ENCODE data around the gene ITCH.
"Not testable (repeated sequence)": the region's sequence is repeated elsewhere in the genome, so short reads cannot be mapped to it uniquely, and the experiment has no call there.

The ITCH gene

GRCh38 chr20:34345402-34345736, 17.7 kb upstream of the ITCH start:
- DNase-seq, result no peak

- DNase-seq, result not testable (repeated sequence)
These were observed 17.1 kb upstream of the ITCH start for GRCh38 chr20:34345839-34346532.

GRCh38 chr20:34346533-34346865, 16.6 kb upstream of the ITCH start:
- DNase-seq, result not testable (repeated sequence)

DNA sequence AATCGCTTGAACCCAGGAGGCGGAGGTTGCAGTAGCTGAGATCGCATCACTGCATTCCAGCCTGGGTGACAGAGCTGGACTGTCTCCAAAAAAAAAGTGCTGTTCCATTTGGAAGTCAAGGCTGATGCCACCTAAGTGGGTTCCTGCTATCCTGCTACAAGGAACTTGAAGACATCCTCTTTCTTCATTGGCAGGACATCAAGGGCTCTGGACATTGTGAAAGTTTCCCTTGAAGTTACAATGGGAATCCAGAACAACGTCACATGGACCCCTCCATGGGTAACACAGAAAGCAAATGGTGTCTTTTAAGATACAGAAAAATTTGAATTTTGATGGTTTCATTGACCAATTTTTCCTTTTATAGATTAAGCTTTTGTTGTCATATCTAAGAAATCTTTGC, 15.5 kb upstream of the ITCH start:
- DNase-seq, result no peak

DNA sequence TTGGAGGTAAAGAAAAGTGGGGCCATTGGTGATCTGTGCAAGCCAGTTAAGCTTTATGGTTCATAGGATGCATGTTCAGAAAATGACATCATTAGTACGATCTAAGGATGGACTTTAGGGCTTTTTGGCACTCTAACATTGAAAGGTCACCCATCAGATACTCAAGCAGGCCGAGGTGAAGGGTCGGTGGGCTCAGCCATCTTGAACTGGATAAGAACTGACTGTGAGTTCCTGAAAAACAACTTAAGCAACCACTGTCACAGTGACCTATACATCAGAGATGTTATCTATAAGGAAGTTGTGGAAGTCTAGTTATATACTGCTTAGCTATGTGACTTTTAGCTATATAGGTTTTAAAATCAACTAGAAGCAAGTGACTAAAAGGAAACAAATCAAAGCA, 13.0 kb upstream of the ITCH start:
- no peak for DNase-seq

DNA sequence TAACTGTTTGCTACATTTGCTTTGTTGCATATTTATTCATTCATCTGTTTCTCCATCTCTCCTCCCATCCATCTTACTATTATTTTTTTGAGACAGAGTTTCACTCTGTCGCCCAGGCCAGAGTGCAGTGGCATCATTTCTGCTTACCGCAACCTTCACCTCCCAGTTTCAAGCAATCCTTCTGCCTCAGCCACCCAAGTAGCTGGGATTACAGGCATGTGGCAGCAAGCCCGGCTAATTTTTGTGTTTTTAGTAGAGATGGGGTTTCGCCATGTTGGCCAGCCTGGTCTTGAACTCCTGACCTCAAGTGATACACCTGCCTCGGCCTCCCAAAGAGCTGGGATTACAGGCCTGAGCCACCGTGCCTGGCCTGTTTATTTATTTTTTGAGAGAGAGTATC, 9.6 kb upstream of the ITCH start:
- not testable (repeated sequence) for DNase-seq

GRCh38 chr20:34355427-34355826, 7.6 kb upstream of the ITCH start:
- no peak for DNase-seq

GRCh38 chr20:34359729-34360128, 3.3 kb upstream of the ITCH start:
- DNase-seq, result not testable (repeated sequence)

GRCh38 chr20:34362502-34363061, 491 bp upstream of the ITCH start:
- DNase-seq, result no peak

GRCh38 chr20:34363465-34364222, 571 bp downstream of the ITCH start:
- no peak for DNase-seq

DNA sequence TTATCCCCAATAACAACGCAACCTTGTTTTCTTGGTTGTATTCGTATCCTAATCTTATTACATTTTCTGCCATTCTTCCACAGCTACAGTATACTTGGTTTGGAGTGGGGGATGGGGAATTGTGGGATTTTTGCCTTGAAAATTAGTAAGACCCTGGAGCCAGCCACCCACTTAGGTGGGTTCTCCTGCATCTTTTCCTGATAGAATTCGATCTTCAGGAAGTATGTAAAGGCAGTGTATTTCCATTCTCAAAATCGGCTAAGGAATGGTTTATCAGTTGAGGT, 1.1 kb downstream of the ITCH start:
- DNase-seq, result no peak

- no peak for DNase-seq
These were observed 2.7 kb downstream of the ITCH start for GRCh38 chr20:34365765-34366213.

GRCh38 chr20:34367155-34367554, 4.1 kb downstream of the ITCH start:
- DNase-seq, result no peak

- not testable (repeated sequence) for DNase-seq
These were observed 4.8 kb downstream of the ITCH start for GRCh38 chr20:34367911-34368310.

- DNase-seq, result no peak
These were observed 5.5 kb downstream of the ITCH start for GRCh38 chr20:34368547-34368946.

DNA sequence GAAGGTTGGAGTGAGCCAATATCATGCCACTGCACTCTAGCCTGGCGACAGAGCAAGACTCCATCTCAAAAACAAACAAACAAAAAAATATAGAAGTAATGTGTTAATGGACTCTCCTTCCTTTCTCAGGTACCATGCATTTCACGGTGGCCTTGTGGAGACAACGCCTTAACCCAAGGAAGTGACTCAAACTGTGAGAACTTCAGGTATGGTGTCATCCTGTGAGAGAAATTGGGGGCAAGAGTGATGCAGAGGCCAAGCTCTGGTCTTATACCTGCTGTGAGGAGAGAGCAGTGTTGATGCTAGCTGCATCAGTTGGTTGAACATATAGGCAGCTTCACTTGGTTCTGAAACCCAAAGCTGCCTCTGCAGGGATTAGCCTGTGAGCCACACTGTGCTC, 6.2 kb downstream of the ITCH start:
- DNase-seq, result no peak

DNA sequence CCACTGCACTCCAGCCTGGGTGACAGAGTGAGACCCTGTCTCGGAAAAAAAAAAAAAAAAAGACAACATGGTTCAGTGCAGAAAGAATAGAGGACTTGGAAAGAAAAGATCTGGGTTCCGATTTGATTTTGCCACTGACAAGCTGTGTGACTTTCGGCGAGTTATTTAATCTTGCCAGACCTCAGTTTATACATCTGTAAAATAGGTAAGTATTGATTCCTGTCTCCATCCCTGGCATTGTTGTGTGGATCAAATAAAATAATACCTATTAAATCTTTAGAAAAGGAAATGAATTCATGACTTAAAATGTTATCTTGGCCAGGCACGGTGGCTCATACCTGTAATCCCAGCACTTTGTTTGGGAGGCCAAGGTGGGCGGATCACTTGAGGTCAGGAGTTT, 7.0 kb downstream of the ITCH start:
- no peak for DNase-seq

GRCh38 chr20:34373445-34373844, 10.4 kb downstream of the ITCH start:
- no peak for DNase-seq

DNA sequence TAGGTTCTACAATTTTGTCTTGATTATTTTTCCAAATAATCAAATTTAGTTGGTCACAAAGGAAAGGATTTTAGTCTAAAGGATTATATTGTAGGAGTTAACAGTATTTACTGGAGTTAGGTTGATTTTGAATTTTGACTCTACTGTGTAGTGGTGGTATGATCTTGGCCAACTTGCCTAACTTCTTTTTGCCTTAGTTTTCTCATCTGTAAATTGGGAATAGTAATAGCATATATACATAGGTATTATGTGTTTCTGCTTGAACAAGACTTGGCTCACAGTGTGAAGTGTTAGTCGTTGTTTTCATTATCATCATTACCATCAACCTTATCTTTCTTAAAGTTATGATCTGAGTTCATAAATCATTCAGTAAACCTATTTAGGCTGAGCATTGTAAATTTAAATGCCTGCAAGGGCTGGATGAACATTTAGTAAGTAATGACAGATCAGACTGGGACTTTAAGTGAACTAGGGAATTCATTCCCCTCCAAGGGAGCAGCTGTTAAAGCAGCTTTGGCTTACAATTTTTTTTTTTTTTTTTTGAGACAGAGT, 11.2 kb downstream of the ITCH start:
- no peak for DNase-seq

- peak; percentile 41 for DNase-seq
These were observed 12.9 kb downstream of the ITCH start for GRCh38 chr20:34375977-34376430.

DNA sequence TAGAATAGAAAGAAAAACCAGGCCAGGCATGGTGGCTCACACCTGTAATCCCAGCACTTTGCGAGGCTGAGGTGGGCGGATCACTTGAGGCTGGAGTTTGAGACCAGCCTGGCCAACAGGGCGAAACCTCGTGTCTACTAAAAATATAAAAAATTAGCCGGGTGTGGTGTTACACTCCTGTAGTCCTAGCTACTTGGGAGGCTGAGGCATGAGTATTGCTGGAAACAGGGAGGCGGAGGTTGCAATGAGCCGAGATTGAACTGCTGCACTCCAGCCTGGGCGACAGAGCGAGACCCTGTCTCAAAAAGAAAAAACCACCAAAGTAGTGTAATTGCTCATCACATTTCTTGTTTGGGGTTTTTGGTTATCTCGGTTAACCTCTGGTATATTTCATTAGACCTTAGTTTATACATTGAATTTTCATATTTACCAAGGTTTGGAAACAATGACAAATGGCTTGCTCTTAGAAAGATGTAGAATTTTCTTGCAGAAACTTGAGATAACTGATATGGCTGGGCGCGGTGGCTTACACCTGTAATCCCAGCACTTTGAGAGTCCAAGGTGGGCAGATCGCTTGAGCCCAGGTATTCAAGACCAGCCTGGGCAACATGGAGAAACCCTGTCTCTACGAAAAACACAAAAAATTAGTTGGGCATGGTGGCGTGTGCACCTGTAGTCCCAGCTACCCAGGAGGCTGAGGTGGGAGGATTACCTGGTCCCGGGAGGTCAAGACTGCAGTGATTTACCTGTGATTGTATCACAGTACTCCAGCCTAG, 14.2 kb downstream of the ITCH start:
- DNase-seq, result no peak

- no peak for DNase-seq
These were observed 19.1 kb downstream of the ITCH start for GRCh38 chr20:34382174-34382573.

DNA sequence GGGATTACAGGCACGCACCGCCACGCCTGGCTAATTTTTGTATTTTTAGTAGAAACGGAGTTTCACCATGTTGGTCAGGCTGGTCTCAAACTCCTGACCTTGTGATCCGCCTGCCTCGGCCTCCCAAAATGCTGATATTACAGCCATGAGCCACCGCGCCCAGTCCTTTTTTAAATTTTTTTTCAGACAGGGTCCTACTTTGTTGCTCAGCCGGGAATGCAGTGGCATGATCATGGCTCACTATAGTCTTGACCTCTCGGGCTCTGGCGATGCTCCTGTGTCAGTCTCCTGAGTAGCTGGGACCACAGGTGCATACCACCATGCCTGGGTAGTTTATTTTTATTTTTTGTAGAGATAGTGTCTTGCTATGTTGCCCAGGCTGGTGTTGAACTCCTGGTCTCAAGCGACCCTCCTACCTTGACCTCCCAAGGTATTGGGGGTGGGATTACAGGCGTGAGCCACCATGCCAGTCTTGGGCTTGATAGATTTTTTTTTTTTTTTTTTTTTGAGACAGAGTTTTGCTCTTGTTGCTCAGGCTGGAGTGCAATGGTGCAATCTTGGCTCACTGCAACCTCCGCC, 19.9 kb downstream of the ITCH start:
- DNase-seq, result not testable (repeated sequence)

Measured in NCI-H2029 treated with DMSO at 0.1 percent for 48 hours (cell line).